IMR-90 (cell line): ENCODE results near the gene KCNQ1. TPM values are rescaled to one million over a fixed set of nuclear protein-coding genes. Genes with fewer than 3 reads are reported as not detected.

ENCODE experiments used
- ATAC-seq: fragments of 200-7000 bp; cut with Tn5 transposase; 2 replicates; pipeline ENCODE4 v1.9.1; 2020; ENCODE audit warnings: low read depth, mild to moderate bottlenecking, moderate library complexity
- BruUV-seq: library from RNA; stranded (reverse); fragments of 400-500 nt; replicated peaks from 2 replicates; lab custom pipeline; 2021; lab: Mats Ljungman, UMichigan
- CTCF ChIA-PET: fragments of 300-600 bp; formaldehyde crosslinking; extraction: SDS; loops from one replicate; lab custom pipeline; 2021; ENCODE audit warnings: antibody characterized with exemption; lab: Yijun Ruan, JAX
- POLR2A ChIA-PET: fragments of 300-600 bp; sonication (Branson Sonifier 250); formaldehyde crosslinking; loops from one replicate; lab custom pipeline; 2022; ENCODE audit warnings: antibody characterized with exemption; ENCODE audit not compliant: unreplicated experiment; lab: Charles Lee
- DNase-seq: peaks from one replicate; pipeline ENCODE4 v3.0.0; 2013
- H2AFZ ChIP-seq: replicated peaks from 2 replicates; pipeline ENCODE3; 2013; ENCODE audit warnings: low read length, mild to moderate bottlenecking; ENCODE audit not compliant: poor library complexity
- H2AK5ac ChIP-seq: 2 replicates; pipeline ENCODE4 v1.6.1; 2013; ENCODE audit warnings: low read depth, low read length, inconsistent platforms
- H2AK9ac ChIP-seq: replicated peaks from 2 replicates; pipeline ENCODE3; 2013; ENCODE audit warnings: mild to moderate bottlenecking, low read depth, low read length, moderate library complexity; ENCODE audit not compliant: poor library complexity
- H2BK120ac ChIP-seq: 2 replicates; pipeline ENCODE4 v1.6.1; 2013; ENCODE audit warnings: low read depth, low read length, inconsistent platforms
- H2BK15ac ChIP-seq: 3 replicates; pipeline ENCODE4 v1.6.1; 2013; ENCODE audit warnings: low read depth, low read length, inconsistent platforms
- H2BK20ac ChIP-seq: 2 replicates; pipeline ENCODE4 v1.6.1; 2013; ENCODE audit warnings: low read depth, mild to moderate bottlenecking, inconsistent platforms, low read length, moderate library complexity
- H2BK5ac ChIP-seq: 2 replicates; pipeline ENCODE4 v1.6.1; 2013; ENCODE audit warnings: mild to moderate bottlenecking, low read depth, low read length, inconsistent platforms; ENCODE audit not compliant: poor library complexity, severe bottlenecking
- H3K14ac ChIP-seq: replicated peaks from 2 replicates; pipeline ENCODE4 v1.6.1; 2013; ENCODE audit warnings: low read depth, low read length, inconsistent platforms
- H3K18ac ChIP-seq: 2 replicates; pipeline ENCODE4 v1.6.1; 2013; ENCODE audit warnings: low read depth, low read length, control low read depth
- H3K23ac ChIP-seq: 2 replicates; pipeline ENCODE4 v1.6.1; 2013; ENCODE audit warnings: low read depth, low read length, inconsistent platforms
- H3K27ac ChIP-seq: 2 replicates; pipeline ENCODE4 v1.5.1; 2013; ENCODE audit warnings: mild to moderate bottlenecking, control low read depth, low read length; ENCODE audit not compliant: insufficient read depth
- H3K27me3 ChIP-seq: 2 replicates; pipeline ENCODE4 v1.6.1; 2013; ENCODE audit warnings: low read length; ENCODE audit not compliant: control insufficient read depth, insufficient read depth
- H3K36me3 ChIP-seq: 2 replicates; pipeline ENCODE4 v1.6.1; 2013; ENCODE audit warnings: low read length, mixed read lengths; ENCODE audit not compliant: control insufficient read depth, insufficient read depth
- H3K4ac ChIP-seq: 2 replicates; pipeline ENCODE4 v1.6.1; 2013; ENCODE audit warnings: low read depth, low read length, inconsistent platforms
- H3K4me1 ChIP-seq: 2 replicates; pipeline ENCODE4 v1.6.1; 2013; ENCODE audit warnings: low read length, mixed read lengths; ENCODE audit not compliant: control insufficient read depth, insufficient read depth
- H3K4me2 ChIP-seq: 2 replicates; pipeline ENCODE4 v1.6.1; 2013; ENCODE audit warnings: low read depth, mild to moderate bottlenecking, control low read depth, low read length, moderate library complexity
- H3K4me3 ChIP-seq: 2 replicates; pipeline ENCODE4 v1.5.1; 2013; ENCODE audit warnings: low read depth, mild to moderate bottlenecking, control low read depth, low read length, moderate library complexity; ENCODE audit not compliant: insufficient read depth
- H3K56ac ChIP-seq: 2 replicates; pipeline ENCODE4 v1.6.1; 2013; ENCODE audit warnings: low read length, inconsistent platforms; ENCODE audit not compliant: insufficient read depth; ENCODE audit errors: extremely low read depth
- H3K79me1 ChIP-seq, 2 experiments: 2 replicates each; pipeline ENCODE4 v1.6.1; 2013; ENCODE audit warnings: low read length in 2 of 2, inconsistent platforms in 1 of 2, low read depth in 1 of 2
- H3K9ac ChIP-seq: 2 replicates; pipeline ENCODE4 v1.6.1; 2013; ENCODE audit warnings: low read depth, low read length, control low read depth
- H3K9me1 ChIP-seq: 2 replicates; pipeline ENCODE4 v1.6.1; 2013; ENCODE audit warnings: low read length, inconsistent platforms; ENCODE audit not compliant: insufficient read depth
- H3K9me3 ChIP-seq: 2 replicates; pipeline ENCODE4 v1.6.1; 2013; ENCODE audit warnings: low read length; ENCODE audit not compliant: control insufficient read depth, insufficient read depth
- H4K20me1 ChIP-seq: 2 replicates; pipeline ENCODE4 v1.6.1; 2013; ENCODE audit warnings: low read length, inconsistent platforms; ENCODE audit not compliant: insufficient read depth
- H4K5ac ChIP-seq: 2 replicates; pipeline ENCODE4 v1.6.1; 2013; ENCODE audit warnings: mild to moderate bottlenecking, low read depth, low read length, control low read depth
- H4K8ac ChIP-seq, 2 experiments: 2 replicates each; pipeline ENCODE4 v1.6.1; 2013; ENCODE audit warnings: low read depth in 2 of 2, low read length in 2 of 2, control low read depth in 1 of 2, inconsistent platforms in 1 of 2
- H4K91ac ChIP-seq: 2 replicates; pipeline ENCODE4 v1.6.1; 2013; ENCODE audit warnings: low read depth, low read length, inconsistent platforms; ENCODE audit not compliant: insufficient read depth
- BHLHE40 ChIP-seq: fragments of 150-350 bp; IDR thresholded peaks from 2 replicates; pipeline ENCODE4 v1.6.1; 2016; ENCODE audit warnings: mild to moderate bottlenecking, low read depth, low read length
- CEBPB ChIP-seq: IDR thresholded peaks from 2 replicates; pipeline ENCODE4 v1.6.1; 2012; ENCODE audit warnings: low read depth, low read length, improper control_type of control experiment
- CHD1 ChIP-seq: IDR thresholded peaks from 2 replicates; pipeline ENCODE4 v1.6.1; 2012; ENCODE audit warnings: low read depth, low read length, improper control_type of control experiment
- FOS ChIP-seq: fragments of 150-350 bp; IDR thresholded peaks from 2 replicates; pipeline ENCODE4 v1.6.1; 2016; ENCODE audit warnings: low read depth, low read length
- MAFK ChIP-seq: IDR thresholded peaks from 2 replicates; pipeline ENCODE4 v1.6.1; 2012; ENCODE audit warnings: low read depth, low read length, improper control_type of control experiment
- MAZ ChIP-seq: IDR thresholded peaks from 2 replicates; pipeline ENCODE4 v1.6.1; 2012; ENCODE audit warnings: low read depth, mild to moderate bottlenecking, low read length, improper control_type of control experiment, moderate library complexity, borderline replicate concordance
- MXI1 ChIP-seq: IDR thresholded peaks from 2 replicates; pipeline ENCODE4 v1.6.1; 2012; ENCODE audit warnings: low read depth, mild to moderate bottlenecking, low read length, moderate library complexity, borderline replicate concordance
- NFE2L2 ChIP-seq: fragments of 150-350 bp; IDR thresholded peaks from 2 replicates; pipeline ENCODE4 v1.6.1; 2016; ENCODE audit warnings: low read depth, mild to moderate bottlenecking, low read length
- POLR2A ChIP-seq: IDR thresholded peaks from 2 replicates; pipeline ENCODE4 v1.6.1; 2012; ENCODE audit warnings: mild to moderate bottlenecking, low read depth, low read length
- RAD21 ChIP-seq: IDR thresholded peaks from 2 replicates; pipeline ENCODE4 v1.6.1; 2012; ENCODE audit warnings: low read length, improper control_type of control experiment
- RCOR1 ChIP-seq: IDR thresholded peaks from 2 replicates; pipeline ENCODE4 v1.6.1; 2012; ENCODE audit warnings: mild to moderate bottlenecking, low read length, improper control_type of control experiment; ENCODE audit not compliant: insufficient replicate concordance
- RFX5 ChIP-seq: IDR thresholded peaks from 2 replicates; pipeline ENCODE4 v1.8.0; 2012; ENCODE audit warnings: low read depth, mild to moderate bottlenecking, low read length, moderate library complexity
- SMC3 ChIP-seq: fragments of 150-350 bp; IDR thresholded peaks from 2 replicates; pipeline ENCODE4 v1.6.1; 2016; ENCODE audit warnings: low read depth, mild to moderate bottlenecking, antibody characterized with exemption, low read length, moderate library complexity
- USF2 ChIP-seq: fragments of 150-350 bp; IDR thresholded peaks from 2 replicates; pipeline ENCODE4 v1.6.1; 2017; ENCODE audit warnings: mild to moderate bottlenecking, antibody characterized with exemption, low read length, low read depth
- WGBS, 2 experiments: methylation state at CpG; one replicate each; pipeline versions ENCODE4 v1.1.5 to v1.1.7; 2013; ENCODE audit warnings: missing lambda C conversion rate in 2 of 2; ENCODE audit not compliant: insufficient read length in 1 of 2; ENCODE audit errors: extremely low coverage in 2 of 2; 5-methylcytosine and 5-hydroxymethylcytosine counted together
- dilution Hi-C: fragments of 300-500 bp; cut with HindIII; formaldehyde crosslinking; loops from one replicate; pipeline ENCODE4 v1.14.3; 2018; ENCODE audit warnings: low sequenced_read_pairs; ENCODE audit not compliant: unreplicated experiment
- in situ Hi-C: fragments of 300-500 bp; cut with MboI; formaldehyde crosslinking; loops from 3 replicates; pipeline ENCODE4 v1.14.3; 2019; ENCODE audit warnings: low sequenced_read_pairs, inconsistent platforms, mixed read lengths
- intact Hi-C: fragments of 100-400 bp; cut with micrococcal nuclease; formaldehyde crosslinking; loops from 2 replicates; pipeline ENCODE4 v1.10.0; 2022
- polyA plus RNA-seq, 3 experiments: library from polyadenylated mRNA; depleted of rRNA; stranded (reverse); fragments of >200 nt; gene quantifications; 2 replicates each; pipeline ENCODE4 v1.2.3, GENCODE V29; 2012; ENCODE audit warnings: low replicate concordance in 1 of 3
- total RNA-seq: library from RNA; depleted of rRNA; stranded (reverse); fragments of >200 nt; gene quantifications from 2 replicates; pipeline ENCODE4 v1.2.3, GENCODE V29; 2012
- TF ChIP-seq, protein P1 (sequence below): fragments of 150-350 bp; IDR thresholded peaks from 2 replicates; pipeline ENCODE4 v1.6.1; 2016; ENCODE audit warnings: low read depth, mild to moderate bottlenecking, low read length, moderate library complexity, borderline replicate concordance
- TF ChIP-seq, protein P2 (sequence below): conservative IDR thresholded peaks from 2 replicates; pipeline ENCODE4 v1.5.1; 2012; ENCODE audit warnings: mild to moderate bottlenecking, low read depth, low read length, improper control_type of control experiment

Gene KCNQ1
- total and polyA plus RNA-seq, 2 of the 4 experiments (the other 2 are of a cell fraction) = 0.07 TPM; not detected in 1

GRCh38 chr11:2437516-2437915, 7.3 kb upstream of the KCNQ1 start:
- CTCF ChIA-PET = no interaction called here
- Histone ChIP-seq H3K27me3 (peaks cover 20% of the 10 kb centered on the region), H3K9me1 (no peaks in the 10 kb centered on the region), H2AFZ (no peak overlapping the region), H3K79me1 (no peaks in the 10 kb centered on the region), H3K9me3 (no peaks in the 10 kb centered on the region), H3K4me1 (no peaks in the 10 kb centered on the region), H3K9ac (no peak overlapping the region), H3K23ac (no peak overlapping the region), H4K91ac (no peak overlapping the region), H3K4ac (no peak overlapping the region), H2AK9ac (no peak overlapping the region), H3K36me3 (no peaks in the 10 kb centered on the region), H4K8ac (no peak overlapping the region), H3K27ac (no peak overlapping the region), H2AK5ac (no peak overlapping the region), H3K18ac (no peak overlapping the region), H4K20me1 (no peaks in the 10 kb centered on the region), H3K56ac (no peak overlapping the region), H2BK5ac (no peak overlapping the region), H3K4me2 (no peak overlapping the region), H4K5ac (no peak overlapping the region), H2BK120ac (no peak overlapping the region), H3K4me3 (no peak overlapping the region), H2BK20ac (no peak overlapping the region), H2BK15ac (no peak overlapping the region), H3K14ac (no peak overlapping the region)
- ATAC-seq = no peak
- in situ Hi-C loops = loop anchor here (10.0 kb wide), 1 partner anchor 77 kb away; no protein-coding TSS in a partner anchor
- WGBS, 2 experiments = no CpG with 5 or more reads among the region's 4 CpGs
- dilution Hi-C loops = no loop called here
- POLR2A ChIA-PET = no interaction called here
- TF ChIP-seq RAD21 (no peak), USF2 (no peak), MXI1 (no peak), RFX5 (no peak), RCOR1 (no peak), SMC3 (no peak), FOS (no peak), CHD1 (no peak), NFE2L2 (no peak), MAFK (no peak), CEBPB (no peak), MAZ (no peak), POLR2A (no peak), BHLHE40 (no peak)
- TF ChIP-seq, protein P1, sequence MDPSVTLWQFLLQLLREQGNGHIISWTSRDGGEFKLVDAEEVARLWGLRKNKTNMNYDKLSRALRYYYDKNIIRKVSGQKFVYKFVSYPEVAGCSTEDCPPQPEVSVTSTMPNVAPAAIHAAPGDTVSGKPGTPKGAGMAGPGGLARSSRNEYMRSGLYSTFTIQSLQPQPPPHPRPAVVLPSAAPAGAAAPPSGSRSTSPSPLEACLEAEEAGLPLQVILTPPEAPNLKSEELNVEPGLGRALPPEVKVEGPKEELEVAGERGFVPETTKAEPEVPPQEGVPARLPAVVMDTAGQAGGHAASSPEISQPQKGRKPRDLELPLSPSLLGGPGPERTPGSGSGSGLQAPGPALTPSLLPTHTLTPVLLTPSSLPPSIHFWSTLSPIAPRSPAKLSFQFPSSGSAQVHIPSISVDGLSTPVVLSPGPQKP = no peak
- TF ChIP-seq, protein P2, sequence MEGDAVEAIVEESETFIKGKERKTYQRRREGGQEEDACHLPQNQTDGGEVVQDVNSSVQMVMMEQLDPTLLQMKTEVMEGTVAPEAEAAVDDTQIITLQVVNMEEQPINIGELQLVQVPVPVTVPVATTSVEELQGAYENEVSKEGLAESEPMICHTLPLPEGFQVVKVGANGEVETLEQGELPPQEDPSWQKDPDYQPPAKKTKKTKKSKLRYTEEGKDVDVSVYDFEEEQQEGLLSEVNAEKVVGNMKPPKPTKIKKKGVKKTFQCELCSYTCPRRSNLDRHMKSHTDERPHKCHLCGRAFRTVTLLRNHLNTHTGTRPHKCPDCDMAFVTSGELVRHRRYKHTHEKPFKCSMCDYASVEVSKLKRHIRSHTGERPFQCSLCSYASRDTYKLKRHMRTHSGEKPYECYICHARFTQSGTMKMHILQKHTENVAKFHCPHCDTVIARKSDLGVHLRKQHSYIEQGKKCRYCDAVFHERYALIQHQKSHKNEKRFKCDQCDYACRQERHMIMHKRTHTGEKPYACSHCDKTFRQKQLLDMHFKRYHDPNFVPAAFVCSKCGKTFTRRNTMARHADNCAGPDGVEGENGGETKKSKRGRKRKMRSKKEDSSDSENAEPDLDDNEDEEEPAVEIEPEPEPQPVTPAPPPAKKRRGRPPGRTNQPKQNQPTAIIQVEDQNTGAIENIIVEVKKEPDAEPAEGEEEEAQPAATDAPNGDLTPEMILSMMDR = no peak
- no peak for DNase-seq
- intact Hi-C loops = no loop called here
- no TSS peak for BruUV-seq
